Stomach (tissue), 19 donors: ENCODE data around the gene ZNF175. TPM values are rescaled to one million over a fixed set of nuclear protein-coding genes. Genes with fewer than 3 reads are reported as not detected.

Source experiments
- DNase-seq, 2 donors: peaks; one replicate each; pipeline versions ENCODE4 v3.0.0 to v3.0.0-alpha.2; 2013 to 2019
- H3K27ac ChIP-seq, 5 donors: fragments of 200-600 bp in 4 of 5; sonication (generic) in 4 of 5; one replicate each; pipeline ENCODE4 v1.5.1; 2013 to 2019; ENCODE audit warnings: mild to moderate bottlenecking in 1 of 5, moderate library complexity in 1 of 5
- H3K27me3 ChIP-seq, 3 donors: fragments of 200-600 bp; sonication (generic); one replicate each; pipeline ENCODE4 v1.5.1; 2017 to 2019; ENCODE audit warnings: mixed run types in 1 of 3
- H3K36me3 ChIP-seq, 4 donors: fragments of 200-600 bp; sonication (generic); 1 replicate in 3 of 4; 2 replicates in 1 of 4; pipeline ENCODE4 v1.5.1; 2016 to 2019
- H3K4me1 ChIP-seq, 4 donors: fragments of 200-600 bp; sonication (generic); one replicate each; pipeline ENCODE4 v1.5.1; 2016 to 2019
- H3K4me3 ChIP-seq, 4 donors: fragments of 200-600 bp; sonication (generic) in 3 of 4; one replicate each; pipeline ENCODE4 v1.5.1; 2016 to 2019; ENCODE audit warnings: mild to moderate bottlenecking in 1 of 4
- H3K9me3 ChIP-seq, 4 donors: fragments of 200-600 bp; sonication (generic); one replicate each; pipeline ENCODE4 v1.5.1; 2016 to 2019
- CTCF ChIP-seq, 7 experiments: fragments of 450-650 bp in 4 of 7; fragments of 200-600 bp in 3 of 7; sonication (generic) in 3 of 7; IDR thresholded peaks; one replicate each; pipeline ENCODE4 v1.5.1; 2016 to 2019; ENCODE audit warnings: antibody characterized with exemption in 7 of 7, control low read depth in 2 of 7, mild to moderate bottlenecking in 1 of 7
- EP300 ChIP-seq: sonication (generic); formaldehyde crosslinking; IDR thresholded peaks from one replicate; pipeline ENCODE4 v1.6.1; 2017; ENCODE audit warnings: antibody characterized with exemption
- POLR2A ChIP-seq, 4 donors: fragments of 450-650 bp; IDR thresholded peaks; one replicate each; pipeline ENCODE4 v1.6.1; 2016; ENCODE audit warnings: antibody characterized with exemption in 4 of 4, control low read depth in 2 of 4, mild to moderate bottlenecking in 1 of 4, moderate library complexity in 1 of 4
- POLR2AphosphoS5 ChIP-seq, 3 donors: sonication (generic); formaldehyde crosslinking; IDR thresholded peaks; one replicate each; pipeline ENCODE4 v1.6.1; 2016; ENCODE audit warnings: antibody characterized with exemption in 3 of 3
- WGBS, 5 donors: extraction: QIAGEN DNeasy Blood & Tissue Kit in 3 of 5; methylation state at CpG; one replicate each; pipeline versions ENCODE4 v1.1.5 to v1.1.7; 2013 to 2018; 5-methylcytosine and 5-hydroxymethylcytosine counted together
- intact Hi-C: fragments of 100-400 bp; cut with DNase I; formaldehyde crosslinking; loops from one replicate; pipeline ENCODE4 v1.15.1; 2023; ENCODE audit warnings: low total_unique reads
- long read RNA-seq, 10 donors: transcript quantifications; one replicate each; lab custom pipeline, GENCODE V29; 2026
- polyA plus RNA-seq, 3 donors: library from polyadenylated mRNA; stranded (reverse); fragments of 200-250 nt; gene quantifications; one replicate each; pipeline ENCODE4 v1.2.3, GENCODE V29; 2013
- total RNA-seq, 5 donors: library from RNA; depleted of rRNA; stranded (reverse); fragments of >200 nt; gene quantifications; one replicate each; pipeline versions ENCODE4 v1.1.0 to v1.2.3, GENCODE V29; 2014 to 2016
- donor health status: healthy with polysubstance abuse.
- donor health status: Bipolar disorder and iron deficiency.
- donor health status: healthy.

The ZNF175 gene
- total RNA-seq, result 10 to 100 TPM in 1 of 5 donors, 1 to 10 TPM in 4; 3.8 to 12.9 (median 5.0) TPM
- 1 to 10 TPM; 1.2 to 3.1 (median 1.7) TPM for polyA plus RNA-seq
- long read RNA-seq, donor 1, result 0 reads
- long read RNA-seq, donor 2, full-length matches to known transcripts, result 5 of 5 reads
- long read RNA-seq, donor 2, partial matches to known transcripts, result 0 of 5 reads
- long read RNA-seq, donor 2, other reads (novel, unspliced or antisense), result 0 of 5 reads
- long read RNA-seq, donor 3, result 0 reads
- long read RNA-seq, donor 4, result 0 reads
- long read RNA-seq, donor 5, full-length matches to known transcripts, result 1 of 1 reads
- long read RNA-seq, donor 5, partial matches to known transcripts, result 0 of 1 reads
- long read RNA-seq, donor 5, other reads (novel, unspliced or antisense), result 0 of 1 reads
- long read RNA-seq, donor 6, partial matches to known transcripts, result 0 of 1 reads
- long read RNA-seq, donor 6, other reads (novel, unspliced or antisense), result 0 of 1 reads
- long read RNA-seq, donor 7, full-length matches to known transcripts, result 1 of 1 reads
- long read RNA-seq, donor 7, partial matches to known transcripts, result 0 of 1 reads
- long read RNA-seq, donor 7, other reads (novel, unspliced or antisense), result 0 of 1 reads
- long read RNA-seq, donor 8, full-length matches to known transcripts, result 3 of 3 reads
- long read RNA-seq, donor 8, partial matches to known transcripts, result 0 of 3 reads
- long read RNA-seq, donor 8, other reads (novel, unspliced or antisense), result 0 of 3 reads
- long read RNA-seq, donor 9, partial matches to known transcripts, result 0 of 1 reads
- long read RNA-seq, donor 9, other reads (novel, unspliced or antisense), result 0 of 1 reads
- long read RNA-seq, donor 10, result 0 reads

DNA sequence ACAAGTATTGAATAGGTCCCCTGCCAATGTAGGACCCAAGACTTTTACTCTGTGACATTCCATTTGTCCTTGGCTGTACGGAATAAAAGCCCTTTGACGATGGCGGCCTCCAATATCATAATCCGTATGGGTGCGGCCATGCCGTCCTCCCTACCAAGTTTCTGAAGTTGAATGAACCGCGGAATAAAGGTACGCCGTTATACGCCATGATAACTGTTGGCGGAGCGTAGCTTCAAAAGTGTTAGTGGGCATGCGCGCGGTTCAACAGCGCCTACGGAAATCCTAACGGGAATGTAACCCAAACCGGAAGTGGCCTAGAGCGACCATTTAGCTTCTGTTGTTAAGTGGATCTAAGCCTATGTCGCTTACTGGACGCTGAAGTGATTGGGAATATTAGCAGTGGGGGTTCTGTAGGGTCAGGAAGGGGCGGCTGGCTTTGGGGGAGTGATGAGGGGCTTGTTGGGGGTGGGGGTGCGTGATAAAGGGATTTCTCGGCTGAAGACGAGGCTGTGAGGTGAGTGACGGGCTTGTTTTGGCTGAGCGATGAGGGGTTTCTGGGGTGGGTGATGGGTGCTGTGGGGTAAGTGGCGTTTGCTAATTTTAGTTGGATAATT is at the start of gene ZNF175:
Gene ZNF175 (plus strand): TSS at position 322 of the 614 bp plus-strand sequence. CDS start 2,047 bp downstream, outside the sequence.
- Histone ChIP-seq H3K27me3 (peaks cover 0 to 10% (median 3%) of the 10 kb centered on the region in 3 donors), H3K9me3 (no peaks in the 10 kb centered on the region), H3K4me3 (peak within 1 kb of the TSS; percentile 59 to 82 (median 76)), H3K27ac (peak within 1 kb of the TSS in 4 of 5 donors; percentile 57 to 84 (median 74)), H3K36me3 (peaks cover 4 to 28% (median 26%) of the 10 kb centered on the region in 4 donors), H3K4me1 (peaks cover 10 to 25% (median 23%) of the 10 kb centered on the region in 4 donors)
- intact Hi-C loops, result no loop called here
- peak; percentile 94 to 99 for DNase-seq
- WGBS, 5 donors, result 0 to 1% (median 0%) methylated on average over 30 of the region's 30 CpGs
- TF ChIP-seq EP300 (no peak), POLR2AphosphoS5 (IDR thresholded peaks at IDR 0.05) (peak; percentile 58 to 95 (median 79)), CTCF (IDR thresholded peaks at IDR 0.05) (peak in 1 of 7 experiments; percentile 21)

- 79 to 91% (median 88%) methylated on average over 2 of the region's 2 CpGs for WGBS, 5 donors
- no peak overlapping the region for H3K27ac ChIP-seq
Measured at GRCh38 chr19:51521357-51521756, 49.7 kb upstream of the ZNF175 start.

DNA sequence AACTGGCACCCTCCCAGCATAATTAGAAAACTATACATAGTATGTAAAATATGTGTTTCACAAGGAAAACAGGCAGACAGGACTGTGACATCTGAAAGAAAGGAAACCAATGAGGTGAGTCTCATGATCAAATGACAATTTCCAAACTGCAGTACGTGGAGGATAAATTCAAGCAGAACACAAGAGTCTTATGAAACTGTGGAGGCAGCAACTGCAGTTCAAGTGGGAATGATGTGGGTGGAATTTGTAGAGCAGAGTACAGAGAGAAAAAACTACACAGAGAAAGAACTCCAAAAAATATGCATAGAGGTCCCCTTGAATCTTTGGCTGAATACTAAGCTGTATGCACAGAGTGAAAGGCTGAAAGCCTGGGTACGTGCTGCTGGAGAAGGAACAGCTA is 49.3 kb upstream of the ZNF175 start:
- H3K27me3 ChIP-seq, result peaks cover 0 to 31% (median 9%) of the 10 kb centered on the region in 3 donors
- H3K27ac ChIP-seq, result no peak overlapping the region
- no peak for DNase-seq
- WGBS, 5 donors, result 42 to 62% (median 52%) methylated on average over 2 of the region's 2 CpGs
- peaks cover 0 to 10% (median 4%) of the 10 kb centered on the region in 4 donors for H3K9me3 ChIP-seq
- no peaks in the 10 kb centered on the region for H3K36me3 ChIP-seq
- TF ChIP-seq EP300, result no peak
- no peak for TF ChIP-seq CTCF (IDR thresholded peaks at IDR 0.05)
- no peak for TF ChIP-seq POLR2AphosphoS5 (IDR thresholded peaks at IDR 0.05)
- no peak for TF ChIP-seq POLR2A (IDR thresholded peaks at IDR 0.05)
- H3K4me1 ChIP-seq, result no peaks in the 10 kb centered on the region
- H3K4me3 ChIP-seq, result no peak overlapping the region
- intact Hi-C loops, result no loop called here

More at GRCh38 chr19:51521357-51521756, 49.7 kb upstream of the ZNF175 start:
- TF ChIP-seq POLR2A (IDR thresholded peaks at IDR 0.05) (no peak), CTCF (IDR thresholded peaks at IDR 0.05) (no peak), POLR2AphosphoS5 (IDR thresholded peaks at IDR 0.05) (no peak), EP300 (no peak)
- intact Hi-C loops, result no loop called here
- H3K9me3 ChIP-seq, result peaks cover 0 to 10% (median 4%) of the 10 kb centered on the region in 4 donors
- no peak overlapping the region for H3K4me3 ChIP-seq
- H3K36me3 ChIP-seq, result no peaks in the 10 kb centered on the region
- no peak for DNase-seq
- H3K4me1 ChIP-seq, result no peaks in the 10 kb centered on the region
- H3K27me3 ChIP-seq, result peaks cover 0 to 31% (median 9%) of the 10 kb centered on the region in 3 donors
